GM12892 (cell line): ENCODE data around the gene TMEM234.

ENCODE experiments used
- DNase-seq: peaks from one replicate; pipeline ENCODE4 v3.0.0; 2011; ENCODE audit not compliant: insufficient read length
- FAIRE-seq: peaks from 2 replicates; lab custom pipeline; 2011; peaks lifted over from hg19 to GRCh38; lab: Jason Lieb, UNC
- POLR2A ChIP-seq: IDR thresholded peaks from 2 replicates; pipeline ENCODE4 v1.6.1; 2011; ENCODE audit warnings: low read depth, low read length, control low read depth
- POLR2AphosphoS5 ChIP-seq: IDR thresholded peaks from 2 replicates; pipeline ENCODE4 v1.6.1; 2011; ENCODE audit warnings: low read depth, low read length, control low read depth
- TAF1 ChIP-seq: IDR thresholded peaks from 2 replicates; pipeline ENCODE4 v1.6.1; 2011; ENCODE audit warnings: low read depth, mild to moderate bottlenecking, control low read depth, low read length, borderline replicate concordance

TMEM234 gene

DNA sequence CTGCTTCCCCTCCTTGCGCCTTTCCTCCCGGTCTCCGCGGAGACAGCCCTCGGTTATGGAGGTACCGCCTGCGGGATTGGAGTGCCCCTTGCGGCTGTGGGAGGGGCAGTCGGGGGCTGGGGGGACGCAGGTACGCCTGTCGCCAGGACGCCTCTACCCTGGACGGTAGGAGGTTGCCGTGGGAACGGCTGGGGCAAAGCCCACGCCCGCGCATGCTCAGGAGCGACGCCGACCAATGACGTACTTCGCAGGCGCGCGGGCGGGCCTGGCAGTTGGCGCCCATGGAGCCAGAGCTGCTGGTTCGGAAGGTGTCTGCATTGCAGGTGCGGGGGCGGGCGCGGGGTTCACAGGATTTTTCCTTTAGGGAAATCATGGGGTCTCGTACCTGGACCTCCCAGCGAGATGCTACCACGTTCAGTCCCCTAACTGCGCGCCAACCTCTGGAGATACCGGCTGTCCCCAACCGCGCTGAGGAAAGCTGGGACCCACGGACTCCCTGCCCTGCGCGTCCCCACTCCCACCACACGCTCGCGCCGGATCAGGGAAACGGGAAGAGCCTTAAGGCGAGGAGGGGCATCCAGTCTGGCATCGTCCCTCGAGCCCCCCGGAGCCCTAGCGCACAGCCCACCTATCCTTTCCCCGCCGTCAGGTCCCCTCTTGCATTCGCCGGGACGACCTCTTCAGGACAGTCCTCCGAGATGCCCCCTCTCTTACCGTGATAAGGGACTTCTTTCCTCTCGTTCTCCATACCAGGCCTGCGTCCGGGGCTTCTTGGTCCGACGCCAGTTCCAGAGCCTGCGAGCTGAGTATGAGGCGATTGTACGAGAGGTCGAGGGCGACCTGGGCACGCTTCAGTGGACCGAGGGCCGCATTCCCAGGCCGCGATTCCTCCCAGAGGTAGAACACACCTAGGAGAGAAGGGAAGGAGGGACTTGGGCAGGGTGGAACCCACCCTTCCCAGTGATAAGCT is 16.5 kb downstream of the TMEM234 start, which contains the start of gene IQCC:
TSS of gene IQCC (plus strand) at position 271 of the 970 bp plus-strand sequence. CDS start at position 282, 11 bp downstream.
- FAIRE-seq = peak; percentile 97
- peak; percentile 95 for DNase-seq
- TF ChIP-seq POLR2AphosphoS5 (peak; percentile 81), TAF1 (no peak), POLR2A (peak; percentile 77; the same call in 1 of the 2 replicates)

DNA sequence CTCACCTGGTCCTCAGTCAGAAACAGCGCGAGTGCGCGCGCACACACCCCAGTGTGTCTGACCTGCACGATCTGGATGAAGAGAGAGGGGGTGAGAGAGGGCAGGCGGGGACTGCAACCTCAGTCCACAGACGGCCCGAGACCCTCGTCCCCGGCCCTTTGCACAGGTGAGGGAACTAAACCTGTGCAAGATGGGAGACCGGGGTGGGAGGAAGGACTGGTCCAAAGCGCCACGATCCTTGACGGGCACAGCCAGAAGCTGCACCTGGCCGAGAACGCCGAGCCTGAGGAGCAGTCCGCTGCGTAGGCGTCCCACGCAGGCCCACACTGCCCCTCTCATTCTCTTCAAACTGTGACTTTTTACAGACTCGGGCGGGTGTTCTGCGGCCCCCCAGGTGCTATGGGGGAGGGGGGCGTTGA is 17.2 kb downstream of the TMEM234 start:
- DNase-seq (no peak), FAIRE-seq (no peak)
- TF ChIP-seq TAF1 = no peak
- TF ChIP-seq POLR2AphosphoS5 = no peak
- no peak for TF ChIP-seq POLR2A

DNA sequence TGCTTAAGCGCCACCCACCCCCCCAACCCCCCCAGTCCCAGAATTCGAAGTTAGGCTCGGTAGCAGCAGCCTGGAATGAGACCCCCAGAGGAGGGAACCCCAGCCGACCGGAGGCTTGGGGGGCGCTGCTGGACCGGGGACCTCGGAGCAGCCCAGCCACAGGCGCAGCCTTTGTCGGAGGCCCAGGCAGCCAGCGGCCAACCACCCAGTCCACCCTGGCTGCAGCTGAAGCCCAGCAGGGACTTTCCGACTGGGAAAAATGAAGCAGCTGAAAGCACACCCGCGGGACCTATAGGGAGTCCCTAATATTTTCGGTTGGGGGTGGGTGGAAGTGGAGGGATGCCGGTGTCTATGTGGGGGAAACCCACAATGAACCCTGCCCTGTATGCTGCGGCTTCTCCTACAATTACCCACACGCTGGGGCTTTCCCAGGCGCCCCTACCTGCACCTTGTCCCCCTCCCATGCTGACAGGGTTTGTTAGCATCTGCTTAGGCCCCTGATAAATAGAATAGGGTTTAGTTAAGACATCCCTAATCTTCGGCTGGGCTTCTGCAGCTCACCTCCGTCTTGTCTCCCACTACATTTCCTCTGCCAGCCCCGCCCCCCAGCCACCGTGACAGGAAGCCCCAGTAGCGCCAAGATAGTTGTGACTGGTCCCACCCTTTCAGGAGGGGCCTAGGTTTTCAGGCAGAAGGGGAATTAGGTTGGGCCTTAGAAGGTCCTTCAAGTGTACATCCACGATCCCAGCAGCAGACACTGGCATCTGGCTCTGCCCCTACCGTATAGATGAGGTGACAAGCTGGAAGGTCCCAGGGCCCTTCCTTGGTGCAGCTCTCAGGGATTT is 20.9 kb downstream of the TMEM234 start:
- FAIRE-seq (peak; percentile 90), DNase-seq (peak; percentile 69)
- TF ChIP-seq POLR2A (peak; percentile 63; the same call in 1 of the 2 replicates), POLR2AphosphoS5 (no peak)

DNA sequence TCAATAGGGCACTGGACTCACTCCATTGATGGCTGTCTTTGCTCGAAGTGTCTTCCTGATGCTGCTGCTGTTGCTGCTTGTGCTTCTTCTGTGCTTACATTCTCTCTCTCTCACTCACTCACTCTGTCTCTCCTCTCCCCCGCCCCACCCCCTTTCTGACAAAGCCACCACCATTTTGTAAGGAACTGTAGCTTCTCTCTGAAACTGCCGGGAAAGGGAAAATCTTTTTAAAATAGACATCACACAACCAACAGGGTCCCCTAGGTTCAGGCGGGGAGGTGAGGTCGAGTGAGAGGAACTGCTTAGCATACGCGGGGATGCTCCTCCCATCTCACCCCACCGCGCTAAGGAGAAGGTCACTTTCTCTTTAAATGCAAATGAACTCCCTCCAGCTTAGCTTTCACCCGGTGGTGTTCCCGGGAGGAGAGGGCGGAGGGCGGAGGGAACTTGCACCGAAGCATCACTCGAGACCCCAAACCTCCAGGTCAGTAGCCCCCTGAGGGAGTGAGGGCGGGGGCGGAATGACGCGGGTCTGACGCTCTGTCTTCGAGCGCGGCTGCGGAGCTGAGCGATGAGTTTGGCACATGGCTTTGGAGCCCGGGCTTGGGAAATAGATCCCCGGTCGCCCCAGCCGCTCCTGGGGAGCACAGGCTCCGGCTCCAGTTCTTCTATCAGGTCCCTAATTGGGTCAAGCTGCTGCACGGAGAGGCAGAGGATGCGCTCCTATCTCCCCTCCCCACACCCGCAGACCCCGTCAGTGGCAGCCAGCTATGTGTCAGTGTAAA is 21.7 kb downstream of the TMEM234 start, which contains the start of gene CCDC28B:
TSS of gene CCDC28B (plus strand) at position 370 of the 785 bp plus-strand sequence. CDS start 1,341 bp downstream, outside the sequence.
- TF ChIP-seq POLR2AphosphoS5 = 0 out of 2 replicates have a peak, but pooled peaks have one; percentile 27
- no peak for TF ChIP-seq TAF1
- TF ChIP-seq POLR2A = no peak
- FAIRE-seq (peak; percentile 92), DNase-seq (peak; percentile 69)

- DNase-seq = no peak
- FAIRE-seq = peak; percentile 40
- TF ChIP-seq TAF1 = no peak
- TF ChIP-seq POLR2AphosphoS5 = no peak
- TF ChIP-seq POLR2A = no peak
Observed at GRCh38 chr1:32199717-32200072, 22.5 kb downstream of the TMEM234 start.

GRCh38 chr1:32199043-32199716 is 23.0 kb downstream of the TMEM234 start:
- DNase-seq = no peak
- no peak; the same call in 1 of the 2 replicates for TF ChIP-seq POLR2AphosphoS5
- no peak; the same call in 1 of the 2 replicates for TF ChIP-seq POLR2A
- no peak for TF ChIP-seq TAF1
- FAIRE-seq = no peak

DNA sequence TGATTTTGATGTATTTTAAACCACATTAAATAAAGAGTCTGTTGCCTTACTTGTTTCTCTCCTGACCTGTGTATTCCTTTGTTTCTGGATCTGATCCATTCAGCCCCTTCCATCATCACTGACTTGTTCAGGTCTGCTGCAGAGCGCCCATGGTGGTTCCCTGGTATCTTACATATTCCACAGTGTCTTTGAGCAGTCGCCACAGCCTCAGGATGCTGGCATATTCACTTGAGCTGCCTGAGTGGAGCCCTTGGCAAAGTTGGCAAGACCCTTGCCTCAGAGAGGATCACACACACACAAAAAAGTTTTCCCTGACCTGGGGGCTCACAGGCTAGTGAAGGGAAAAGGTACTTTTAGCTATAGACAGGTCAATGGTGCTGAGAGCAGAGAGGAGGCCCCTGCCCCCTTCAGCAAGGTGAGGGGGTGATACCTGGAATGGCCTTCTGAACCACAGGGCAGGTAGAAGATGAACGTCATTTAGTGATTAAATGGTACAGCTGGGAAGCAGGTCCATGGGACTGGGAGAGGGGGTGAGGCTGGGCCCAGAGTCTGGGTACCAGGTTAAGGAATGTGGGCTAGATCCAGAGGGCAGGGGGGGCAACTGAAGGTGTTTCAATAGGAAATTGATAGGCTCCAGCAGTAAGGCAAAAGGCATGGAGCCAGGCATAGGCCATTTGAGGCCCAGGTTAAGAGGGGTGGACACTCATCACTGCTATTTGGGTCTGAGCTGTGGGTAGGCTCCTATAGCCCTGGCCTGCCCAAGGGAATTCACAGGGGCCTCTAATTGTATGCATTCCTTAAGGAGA is 23.7 kb downstream of the TMEM234 start:
- FAIRE-seq = no peak

GRCh38 chr1:32197837-32198236 is 24.3 kb downstream of the TMEM234 start:
- TF ChIP-seq TAF1 (no peak), POLR2AphosphoS5 (no peak), POLR2A (no peak)
- no peak for FAIRE-seq
- no peak for DNase-seq

More for the DNA sequence above, 23.7 kb downstream of the TMEM234 start:
- no peak for DNase-seq
- TF ChIP-seq POLR2A (peak; percentile 45), TAF1 (no peak)

DNA sequence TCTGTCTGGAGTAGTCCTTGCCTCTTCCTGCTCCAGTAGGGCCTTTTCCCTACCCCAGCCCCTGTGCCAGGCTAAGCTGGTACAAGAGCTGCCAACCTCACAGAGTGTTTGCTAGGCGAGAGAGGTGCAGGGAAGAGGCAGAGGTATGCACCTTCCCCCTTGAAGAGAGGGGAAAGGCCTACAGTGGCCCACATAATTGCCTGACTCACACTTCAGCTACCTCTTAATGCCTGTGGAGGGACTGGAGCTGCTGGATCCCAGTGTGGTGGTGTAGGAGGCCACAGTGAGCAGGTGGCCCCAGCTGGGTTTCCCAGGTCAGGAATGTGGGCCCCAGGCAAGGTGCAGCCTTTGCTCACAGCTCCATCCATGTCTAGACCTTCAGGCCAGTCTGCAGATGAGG is 25.1 kb downstream of the TMEM234 start:
- FAIRE-seq = no peak

More for the DNA sequence above, 25.1 kb downstream of the TMEM234 start:
- no peak for DNase-seq
- TF ChIP-seq POLR2A (no peak), POLR2AphosphoS5 (no peak; the same call in 1 of the 2 replicates), TAF1 (no peak)
